DOHH2 (cell line): ENCODE measurements around the gene OSTF1.

Source experiments
- H3F3A ChIP-seq: fragments of 200-600 bp; sonication (generic), shearing (Covaris generic); 2 replicates; pipeline ENCODE4 v1.6.0; 2016; ENCODE audit warnings: antibody characterized with exemption, mild to moderate bottlenecking; ENCODE audit not compliant: control insufficient read depth, insufficient read depth
- H3K27ac ChIP-seq: fragments of 200-600 bp; sonication (generic); 2 replicates; pipeline ENCODE4 v1.5.1; 2014; ENCODE audit warnings: low read depth, mild to moderate bottlenecking, low read length, moderate library complexity
- H3K27me3 ChIP-seq: fragments of 200-600 bp; sonication (generic); 2 replicates; pipeline ENCODE4 v1.6.1; 2014; ENCODE audit warnings: mild to moderate bottlenecking, low read length, mixed read lengths; ENCODE audit not compliant: control insufficient read depth
- H3K36me3 ChIP-seq: fragments of 200-600 bp; sonication (generic); 2 replicates; pipeline ENCODE4 v1.6.1; 2014; ENCODE audit warnings: mild to moderate bottlenecking, low read length, moderate library complexity, mixed read lengths; ENCODE audit not compliant: control insufficient read depth
- H3K4me1 ChIP-seq: fragments of 200-600 bp; sonication (generic); 2 replicates; pipeline ENCODE4 v1.6.1; 2014; ENCODE audit warnings: mild to moderate bottlenecking, low read length, mixed read lengths; ENCODE audit not compliant: control insufficient read depth
- H3K4me2 ChIP-seq: fragments of 200-600 bp; sonication (generic); 2 replicates; pipeline ENCODE4 v1.6.0; 2014; ENCODE audit warnings: mild to moderate bottlenecking, low read length, moderate library complexity
- H3K4me3 ChIP-seq: fragments of 200-600 bp; sonication (generic); 2 replicates; pipeline ENCODE4 v1.5.1; 2014; ENCODE audit warnings: mild to moderate bottlenecking, low read length, mixed read lengths
- H3K79me2 ChIP-seq: fragments of 200-600 bp; sonication (generic); 2 replicates; pipeline ENCODE4 v1.6.1; 2014; ENCODE audit warnings: mild to moderate bottlenecking, low read length, mixed read lengths; ENCODE audit not compliant: control insufficient read depth
- H3K9me2 ChIP-seq: fragments of 200-600 bp; sonication (generic); replicated peaks from 2 replicates; pipeline ENCODE4 v1.6.1; 2014; ENCODE audit warnings: mild to moderate bottlenecking, low read length, mixed read lengths; ENCODE audit not compliant: control insufficient read depth
- H3K9me3 ChIP-seq: fragments of 200-600 bp; sonication (generic); 2 replicates; pipeline ENCODE4 v1.6.1; 2014; ENCODE audit warnings: antibody characterized with exemption, low read length, mixed read lengths; ENCODE audit not compliant: control insufficient read depth, insufficient read depth
- H4K20me1 ChIP-seq: fragments of 200-600 bp; sonication (generic); 2 replicates; pipeline ENCODE4 v1.6.0; 2014; ENCODE audit warnings: low read depth, mild to moderate bottlenecking, antibody characterized with exemption, low read length, moderate library complexity; ENCODE audit not compliant: control insufficient read depth, insufficient read depth
- EZH2phosphoT487 ChIP-seq: fragments of 200-600 bp; sonication (generic); IDR thresholded peaks from 2 replicates; pipeline ENCODE4 v1.6.1; 2017; ENCODE audit warnings: borderline replicate concordance, mild to moderate bottlenecking, antibody characterized with exemption, low read length, moderate library complexity, mixed read lengths
- TF ChIP-seq, protein P1 (sequence below): fragments of 200-600 bp; sonication (generic); IDR thresholded peaks from one replicate; pipeline ENCODE4 v1.5.1; 2014; ENCODE audit warnings: antibody characterized with exemption, mild to moderate bottlenecking, low read depth, low read length; ENCODE audit not compliant: poor library complexity, severe bottlenecking

The OSTF1 gene

DNA sequence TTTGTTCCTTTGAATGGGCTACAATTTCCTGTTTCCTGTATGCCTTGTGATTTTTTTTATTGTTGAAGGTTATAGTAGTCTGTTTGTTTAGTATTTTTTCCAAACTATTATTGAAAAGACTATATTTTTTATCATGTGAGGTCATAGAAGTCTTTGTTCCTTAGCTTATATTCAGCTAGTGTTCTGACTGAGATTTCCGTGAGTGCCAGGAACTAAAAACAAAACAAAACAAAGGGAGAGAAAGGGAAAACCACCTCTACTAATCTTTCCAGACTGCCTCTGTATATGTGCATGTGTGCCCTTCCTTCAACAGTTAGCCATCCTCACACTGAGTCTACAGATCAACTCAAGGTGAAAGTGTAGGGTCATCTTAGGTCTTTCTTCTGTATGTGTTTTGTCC lies 79.0 kb downstream of the OSTF1 start:
- H3F3A ChIP-seq, result no peaks in the 10 kb centered on the region
- TF ChIP-seq EZH2phosphoT487, result no peak
- TF ChIP-seq, protein P1, sequence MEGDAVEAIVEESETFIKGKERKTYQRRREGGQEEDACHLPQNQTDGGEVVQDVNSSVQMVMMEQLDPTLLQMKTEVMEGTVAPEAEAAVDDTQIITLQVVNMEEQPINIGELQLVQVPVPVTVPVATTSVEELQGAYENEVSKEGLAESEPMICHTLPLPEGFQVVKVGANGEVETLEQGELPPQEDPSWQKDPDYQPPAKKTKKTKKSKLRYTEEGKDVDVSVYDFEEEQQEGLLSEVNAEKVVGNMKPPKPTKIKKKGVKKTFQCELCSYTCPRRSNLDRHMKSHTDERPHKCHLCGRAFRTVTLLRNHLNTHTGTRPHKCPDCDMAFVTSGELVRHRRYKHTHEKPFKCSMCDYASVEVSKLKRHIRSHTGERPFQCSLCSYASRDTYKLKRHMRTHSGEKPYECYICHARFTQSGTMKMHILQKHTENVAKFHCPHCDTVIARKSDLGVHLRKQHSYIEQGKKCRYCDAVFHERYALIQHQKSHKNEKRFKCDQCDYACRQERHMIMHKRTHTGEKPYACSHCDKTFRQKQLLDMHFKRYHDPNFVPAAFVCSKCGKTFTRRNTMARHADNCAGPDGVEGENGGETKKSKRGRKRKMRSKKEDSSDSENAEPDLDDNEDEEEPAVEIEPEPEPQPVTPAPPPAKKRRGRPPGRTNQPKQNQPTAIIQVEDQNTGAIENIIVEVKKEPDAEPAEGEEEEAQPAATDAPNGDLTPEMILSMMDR, result no peak
- no peaks in the 10 kb centered on the region for H3K9me3 ChIP-seq
- H3K79me2 ChIP-seq, result no peaks in the 10 kb centered on the region
- no peak overlapping the region for H3K4me2 ChIP-seq
- no peaks in the 10 kb centered on the region for H3K9me2 ChIP-seq
- no peaks in the 10 kb centered on the region for H3K4me1 ChIP-seq
- no peak overlapping the region for H3K4me3 ChIP-seq
- H3K27me3 ChIP-seq, result peaks cover 3% of the 10 kb centered on the region; the same call in 1 of the 2 replicates
- no peaks in the 10 kb centered on the region for H3K36me3 ChIP-seq
- H4K20me1 ChIP-seq, result no peaks in the 10 kb centered on the region
- H3K27ac ChIP-seq, result no peak overlapping the region

DNA sequence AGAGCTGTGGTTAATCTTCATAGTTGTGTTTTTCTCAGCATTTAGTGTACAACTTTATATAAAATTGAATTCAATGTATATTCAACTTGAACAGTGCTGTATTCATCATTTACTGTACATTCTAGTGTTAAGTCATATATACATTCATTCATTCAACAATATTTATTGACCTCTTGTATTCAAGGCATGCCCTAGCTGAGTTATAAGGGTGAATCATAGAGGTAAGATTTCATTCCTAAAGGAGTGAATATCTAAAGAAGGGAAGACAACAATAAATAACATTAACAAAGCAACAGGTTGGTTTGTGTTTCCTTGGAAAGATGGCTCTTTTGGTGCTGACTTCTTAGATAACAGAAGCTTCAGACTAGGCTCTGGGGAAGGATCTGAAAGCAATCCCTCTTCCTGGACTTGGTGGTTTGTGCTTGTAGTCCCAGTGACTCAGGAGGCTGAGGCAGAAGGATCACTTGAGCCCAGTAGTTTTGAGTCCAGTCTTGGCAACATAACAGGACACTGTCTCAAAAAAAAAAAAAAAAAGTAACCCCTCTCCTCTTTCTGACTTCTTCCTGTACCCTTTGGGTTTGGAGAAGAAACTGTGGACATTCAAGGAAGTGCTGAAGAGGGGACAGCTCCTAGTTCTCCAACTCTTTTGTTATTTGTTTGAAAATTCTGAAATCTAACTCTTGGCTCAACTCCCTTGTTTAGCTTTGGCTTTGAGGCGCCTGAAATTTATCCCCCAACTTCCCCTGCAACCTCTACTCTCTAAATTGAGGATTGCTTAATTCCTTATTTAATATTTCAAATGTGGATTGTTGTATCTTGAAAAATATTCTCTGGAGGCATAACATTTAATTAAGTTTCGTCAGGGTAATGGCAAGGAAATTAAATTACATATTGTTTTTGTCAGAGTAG lies 80.2 kb downstream of the OSTF1 start:
- no peaks in the 10 kb centered on the region for H3K79me2 ChIP-seq
- H3K4me1 ChIP-seq, result no peaks in the 10 kb centered on the region
- H3K27me3 ChIP-seq, result peaks cover 3% of the 10 kb centered on the region; the same call in 1 of the 2 replicates
- no peaks in the 10 kb centered on the region for H4K20me1 ChIP-seq
- no peaks in the 10 kb centered on the region for H3K36me3 ChIP-seq
- H3K4me2 ChIP-seq, result no peak overlapping the region
- no peak overlapping the region for H3K27ac ChIP-seq
- H3K9me2 ChIP-seq, result no peaks in the 10 kb centered on the region
- H3K9me3 ChIP-seq, result no peaks in the 10 kb centered on the region
- no peaks in the 10 kb centered on the region for H3F3A ChIP-seq
- no peak for TF ChIP-seq EZH2phosphoT487
- TF ChIP-seq, protein P1, result no peak
- H3K4me3 ChIP-seq, result no peak overlapping the region

DNA sequence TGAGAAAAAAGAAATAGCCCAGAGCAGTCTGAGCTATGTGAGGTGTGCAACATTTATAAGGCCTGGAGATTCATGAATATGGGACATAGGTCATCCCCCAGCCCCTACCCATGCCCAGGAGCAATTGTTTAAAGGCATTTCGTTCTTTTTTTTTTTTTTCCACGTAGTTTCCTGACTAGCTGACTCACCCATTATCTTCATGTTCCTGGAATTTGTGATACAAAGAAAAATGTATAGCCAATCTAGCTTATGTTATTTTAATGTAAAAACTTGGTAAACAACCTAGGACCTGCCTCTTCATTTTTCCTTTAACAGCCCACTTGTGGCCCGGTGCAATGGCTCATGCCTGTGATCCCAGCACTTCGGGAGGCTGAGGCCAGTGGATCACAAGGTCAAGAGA lies 81.3 kb downstream of the OSTF1 start:
- Histone ChIP-seq H3K36me3 (no peaks in the 10 kb centered on the region), H3K9me2 (no peaks in the 10 kb centered on the region), H3K9me3 (no peaks in the 10 kb centered on the region), H3K27ac (no peak overlapping the region), H3K79me2 (no peaks in the 10 kb centered on the region), H3K4me2 (no peak overlapping the region), H3F3A (no peaks in the 10 kb centered on the region), H4K20me1 (no peaks in the 10 kb centered on the region), H3K4me3 (no peak overlapping the region), H3K27me3 (peaks cover 3% of the 10 kb centered on the region; the same call in 1 of the 2 replicates), H3K4me1 (no peaks in the 10 kb centered on the region)
- TF ChIP-seq, protein P1, result no peak
- no peak for TF ChIP-seq EZH2phosphoT487
